Frontal cortex (tissue), 4 donors: Measurements from ENCODE around the gene FAM168A. TPM values are rescaled to one million over a fixed set of nuclear protein-coding genes. Genes with fewer than 3 reads are reported as not detected.

Experiments
- DNase-seq, 2 donors: peaks; one replicate each; pipeline ENCODE4 v3.0.0; 2012; ENCODE audit warnings: low spot score in 2 of 2
- FAIRE-seq: peaks from 2 replicates; lab custom pipeline; 2012; peaks lifted over from hg19 to GRCh38; lab: Jason Lieb, UNC
- total RNA-seq: library from RNA; depleted of rRNA; stranded (reverse); fragments of >200 nt; gene quantifications from one replicate; pipeline ENCODE4 v1.2.3, GENCODE V29; 2014
- donor health status: control.
- donor health status: control.
- donor health status: control.

Gene FAM168A
- total RNA-seq, 1 donor from 2014 or later = 51.4 TPM

DNA sequence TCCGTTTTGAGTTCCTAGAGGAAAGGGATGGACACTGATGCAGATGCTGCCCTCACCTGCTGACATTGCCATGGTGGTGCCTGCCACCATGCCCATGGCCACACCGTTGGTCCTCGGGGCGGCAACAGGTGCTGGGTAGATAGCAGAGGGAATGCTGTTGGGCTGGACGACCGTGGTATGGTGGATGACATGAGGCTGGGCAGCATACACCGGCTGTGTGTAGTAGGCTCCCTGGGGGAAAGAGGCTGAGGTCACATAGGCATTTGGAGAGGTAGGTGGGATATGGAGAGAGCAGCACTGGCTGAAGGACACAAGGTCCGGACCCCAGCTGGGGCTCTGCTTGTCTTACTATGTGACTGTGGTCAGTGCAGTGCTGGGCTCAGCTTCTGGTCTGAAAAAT lies 188.5 kb downstream of the FAM168A start:
- DNase-seq = no peak
- FAIRE-seq = no peak

DNA sequence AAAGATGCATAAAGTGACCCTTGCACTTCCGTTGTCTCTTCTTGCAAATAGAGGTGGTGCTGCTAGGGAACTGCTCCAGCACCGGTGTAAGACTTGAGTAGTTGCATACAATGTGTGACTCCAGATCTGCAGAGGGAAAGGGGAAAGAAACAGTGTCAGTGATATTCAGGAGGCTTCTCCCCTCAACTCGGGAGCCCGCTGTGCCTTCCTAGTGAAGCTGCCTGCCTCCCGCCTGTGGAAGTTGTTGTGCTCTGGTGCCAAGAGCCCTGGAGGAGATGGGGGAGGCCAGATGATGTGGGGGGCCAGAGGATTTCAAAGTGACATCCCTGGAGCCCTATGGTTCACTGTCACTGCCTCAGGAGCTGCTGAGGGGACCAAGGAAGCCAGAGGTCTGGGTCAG lies 191.3 kb downstream of the FAM168A start:
- no peak for DNase-seq
- no peak for FAIRE-seq

DNA sequence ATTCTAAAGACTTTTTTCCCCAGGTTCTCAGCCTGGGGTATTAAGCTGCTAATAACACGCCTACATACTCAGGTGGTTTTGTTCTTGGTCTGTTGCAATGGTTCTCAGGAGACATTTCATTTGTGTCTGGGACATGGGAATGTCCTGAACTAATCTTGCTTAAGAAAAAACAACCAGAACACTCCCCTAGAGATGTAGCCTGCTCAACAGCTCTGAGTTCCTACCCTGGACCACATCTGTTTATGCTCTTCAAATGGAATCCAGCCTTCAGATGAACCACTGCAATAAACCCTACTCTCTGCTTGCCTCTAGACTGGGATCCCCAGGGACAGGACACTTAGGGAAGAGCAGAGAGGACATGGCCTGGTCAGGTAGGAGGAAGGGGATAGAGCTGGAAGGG lies 191.8 kb downstream of the FAM168A start:
- DNase-seq = no peak
- no peak for FAIRE-seq

DNA sequence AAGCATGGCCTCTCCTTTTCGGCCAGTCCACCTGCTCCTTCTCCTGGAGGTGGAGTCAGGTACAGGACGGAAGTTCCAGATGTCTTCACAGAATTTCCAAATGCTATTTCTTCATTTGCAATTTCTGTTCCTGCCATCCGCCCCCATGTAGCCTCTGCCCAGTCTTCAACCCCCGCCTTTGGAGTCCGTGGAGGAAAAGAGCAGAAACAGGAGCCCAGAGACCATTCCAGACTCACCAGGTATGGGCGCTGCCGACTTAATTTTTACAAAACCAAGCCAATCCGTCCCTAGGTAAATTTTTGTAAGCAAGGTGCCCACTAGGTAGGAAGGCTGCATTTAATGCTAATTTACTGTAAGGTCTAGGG lies 192.8 kb downstream of the FAM168A start:
- DNase-seq (no peak), FAIRE-seq (no peak)

DNA sequence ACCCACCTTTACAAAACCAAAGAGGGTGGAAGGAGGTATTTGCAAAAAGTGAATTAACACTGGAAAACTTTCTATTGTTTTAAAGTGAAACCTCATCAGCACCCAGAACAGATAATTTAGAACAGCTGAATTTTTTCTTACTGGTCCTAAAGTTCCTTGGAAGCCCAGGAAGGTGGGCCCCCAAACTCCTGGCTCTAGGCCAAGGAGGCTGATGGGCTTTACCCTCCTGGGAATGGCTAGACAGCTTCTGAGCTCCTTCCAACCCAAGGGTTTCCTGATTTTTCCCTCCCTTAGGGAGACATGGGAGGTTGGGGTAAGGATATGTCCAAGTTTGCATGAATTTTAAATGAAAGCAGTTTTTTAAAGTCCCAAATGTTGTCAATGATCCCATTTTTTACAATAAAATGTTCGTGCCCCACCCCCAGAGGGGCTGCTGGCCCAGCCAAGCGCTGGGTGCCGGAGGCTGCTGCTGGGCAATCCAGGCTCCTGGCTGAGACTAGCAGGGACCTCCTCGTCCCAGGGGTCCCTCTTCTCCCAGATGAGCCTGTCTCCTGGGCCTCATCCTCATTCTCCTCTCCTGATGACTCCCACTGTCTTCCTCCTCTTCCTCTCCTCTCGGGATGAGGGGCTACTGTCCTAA lies 193.3 kb downstream of the FAM168A start:
- no peak for FAIRE-seq
- DNase-seq = no peak

DNA sequence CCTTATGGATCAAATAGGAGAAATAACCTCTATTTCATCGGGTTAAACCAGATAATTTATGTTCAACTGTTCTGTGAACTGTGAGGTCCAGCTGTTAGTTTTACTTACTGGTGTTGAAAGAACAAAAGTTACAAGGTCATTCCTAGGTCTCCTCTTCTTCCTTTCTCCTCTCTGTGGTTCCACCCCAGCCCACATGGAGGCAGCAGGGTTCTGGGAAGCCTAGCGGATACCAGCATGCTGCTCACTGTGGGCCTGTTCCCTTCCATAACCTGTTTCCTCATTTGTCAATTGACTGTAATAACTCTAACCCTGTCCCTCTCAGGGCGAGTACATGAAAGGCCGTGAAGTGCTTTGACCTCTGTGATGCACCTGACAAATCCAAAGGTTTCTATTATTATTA lies 193.9 kb downstream of the FAM168A start:
- FAIRE-seq = no peak
- DNase-seq = peak; percentile 62 to 77

DNA sequence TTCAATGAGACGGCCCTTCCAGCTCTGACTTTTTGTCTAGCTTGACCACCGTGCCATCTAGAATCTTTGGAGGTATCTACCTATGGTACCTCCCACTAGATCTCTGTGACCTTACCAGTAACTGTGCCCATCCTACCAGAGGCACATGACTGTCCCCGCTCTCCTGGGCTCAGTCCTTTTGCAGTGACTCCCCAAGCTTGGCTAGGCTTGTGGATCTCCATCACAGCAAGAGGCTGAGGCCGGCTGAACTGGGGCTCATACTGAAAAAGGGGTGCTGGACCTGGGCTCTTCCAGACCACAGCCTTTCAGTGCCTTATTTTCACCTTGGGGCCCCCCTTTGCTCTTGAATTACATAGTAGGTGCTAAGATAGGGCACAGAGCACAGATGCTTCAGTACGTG lies 194.4 kb downstream of the FAM168A start:
- FAIRE-seq (no peak), DNase-seq (no peak)

DNA sequence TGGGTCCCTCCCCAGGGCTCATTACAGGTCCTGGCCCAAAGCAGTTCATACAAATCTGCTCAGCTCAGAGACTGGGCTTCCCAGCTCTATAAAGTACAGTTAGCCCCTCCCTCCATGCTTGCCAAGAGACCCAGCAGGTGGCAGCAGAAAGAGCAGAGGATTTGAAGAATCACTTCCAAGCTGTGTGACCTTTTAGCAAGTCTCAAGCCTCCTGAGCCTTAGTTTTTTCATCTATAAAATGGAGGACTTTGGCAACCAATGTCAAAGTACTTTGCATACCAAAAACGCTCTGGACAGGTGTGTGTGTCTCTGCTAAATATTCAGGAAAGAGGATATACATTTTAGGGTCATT lies 195.1 kb downstream of the FAM168A start:
- FAIRE-seq (no peak), DNase-seq (no peak)

DNA sequence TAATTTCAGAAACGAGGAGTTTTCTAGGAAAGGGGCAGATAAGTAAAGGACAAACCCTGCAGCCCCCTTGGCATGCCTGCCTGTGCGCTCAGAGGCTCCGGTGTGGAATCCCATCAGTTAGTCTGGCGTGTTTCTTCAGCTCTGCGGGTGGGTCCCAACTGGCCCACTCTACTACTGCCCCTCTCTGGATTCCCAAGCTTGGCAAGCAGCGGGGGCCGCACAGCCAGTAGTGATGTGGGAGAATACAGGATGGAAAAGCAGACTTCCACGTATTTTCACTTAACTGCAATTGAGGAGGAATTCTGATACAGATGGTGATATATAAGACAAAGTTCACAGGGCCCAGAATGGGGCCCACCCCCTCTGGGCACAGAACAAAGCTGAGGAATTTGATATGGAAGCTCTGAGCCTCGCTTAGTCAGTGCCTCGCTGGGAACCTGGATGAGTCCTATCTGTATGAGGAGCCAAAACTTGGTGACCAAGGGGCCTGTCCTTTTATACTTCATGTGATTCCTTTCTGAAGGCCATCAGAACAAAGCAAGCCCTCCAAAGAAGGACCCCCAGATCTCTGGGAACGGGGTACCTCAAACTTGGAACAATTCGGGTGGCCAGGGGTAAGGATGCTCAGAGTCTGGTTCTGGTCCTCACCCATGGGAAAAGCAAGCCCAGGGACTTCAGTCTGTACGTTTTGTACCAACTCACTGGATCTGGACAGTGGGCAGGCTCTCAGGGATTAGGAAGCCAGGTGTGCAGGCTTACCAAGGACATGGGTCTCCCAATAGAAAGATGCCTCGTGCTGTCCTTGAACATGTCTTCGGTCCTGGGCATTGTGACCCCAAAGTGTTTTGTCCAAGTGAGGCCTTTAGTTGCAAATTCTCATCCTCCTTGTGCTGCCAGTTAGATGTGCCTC lies 195.7 kb downstream of the FAM168A start:
- no peak for DNase-seq
- FAIRE-seq = no peak

DNA sequence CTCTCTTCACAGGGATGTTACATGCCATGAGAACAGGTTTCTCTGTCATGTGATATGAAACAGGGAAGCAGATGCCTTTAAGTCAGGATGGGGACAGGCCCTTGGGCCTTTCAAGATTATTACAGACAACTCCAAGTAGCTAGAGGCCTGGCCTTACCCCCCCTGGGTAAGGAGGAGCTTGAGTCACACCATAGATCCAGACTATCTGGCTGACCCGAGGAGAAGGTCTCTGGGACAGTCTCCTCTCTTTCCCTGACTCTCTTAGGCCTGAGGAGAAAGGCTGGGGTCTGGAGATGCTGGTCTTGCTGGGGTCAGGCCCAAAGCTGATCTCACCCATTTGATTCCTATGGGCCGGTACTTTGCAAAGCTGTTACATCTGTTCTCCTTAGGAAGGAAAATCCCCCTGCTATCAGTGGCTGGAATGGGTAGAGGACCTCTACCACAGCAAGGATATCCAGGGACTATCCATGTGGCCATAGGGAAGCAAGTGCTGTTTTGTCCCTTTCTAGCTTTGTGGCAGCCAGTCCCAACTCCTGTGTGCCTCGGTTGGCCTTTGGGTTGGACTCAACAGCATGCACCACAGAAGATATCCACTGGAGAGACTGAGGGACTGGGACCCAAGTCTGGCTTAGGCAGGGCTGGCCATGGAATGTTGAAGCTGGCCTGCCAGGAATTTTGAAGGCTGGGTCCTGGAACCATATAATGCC lies 196.5 kb downstream of the FAM168A start:
- no peak for DNase-seq
- FAIRE-seq = no peak

DNA sequence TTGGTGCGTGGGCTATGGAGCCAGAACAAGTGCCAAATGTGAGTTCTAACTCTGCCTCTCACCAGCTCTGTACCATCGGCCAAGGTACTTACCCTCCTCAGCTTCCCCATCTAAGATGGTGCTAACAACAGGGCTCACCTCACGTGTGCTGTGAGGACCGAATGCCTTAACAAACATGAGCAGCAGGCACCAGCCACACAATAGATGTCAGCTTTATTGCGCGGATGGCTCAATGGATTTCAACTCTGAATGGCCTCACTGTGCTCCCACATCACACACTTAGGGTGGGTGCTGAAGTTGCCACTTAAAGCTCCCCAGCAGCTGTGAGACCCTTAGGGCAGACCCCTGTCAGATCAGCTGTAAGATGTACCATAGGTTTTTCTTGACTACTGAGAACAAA lies 197.6 kb downstream of the FAM168A start:
- FAIRE-seq (no peak), DNase-seq (no peak)

DNA sequence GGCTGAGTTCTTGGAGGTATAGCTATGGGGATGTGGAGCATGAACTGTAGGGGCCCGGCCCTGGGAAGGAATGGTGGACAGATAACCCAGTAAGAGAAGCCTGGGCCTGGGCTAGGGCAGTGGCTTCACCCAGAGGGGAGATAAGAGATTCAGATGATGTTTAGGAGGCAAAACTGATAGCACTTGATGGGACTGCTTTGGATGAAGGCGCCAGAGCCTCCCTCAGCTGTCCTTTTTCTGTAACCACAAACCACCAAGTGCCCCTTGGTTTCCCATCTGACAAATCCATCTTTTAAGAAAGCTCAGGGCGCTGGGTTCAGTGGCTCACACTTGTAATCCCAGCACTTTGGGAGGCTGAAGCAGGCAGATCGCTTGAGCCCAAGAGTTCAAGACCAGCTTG lies 198.3 kb downstream of the FAM168A start:
- DNase-seq (no peak), FAIRE-seq (no peak)

DNA sequence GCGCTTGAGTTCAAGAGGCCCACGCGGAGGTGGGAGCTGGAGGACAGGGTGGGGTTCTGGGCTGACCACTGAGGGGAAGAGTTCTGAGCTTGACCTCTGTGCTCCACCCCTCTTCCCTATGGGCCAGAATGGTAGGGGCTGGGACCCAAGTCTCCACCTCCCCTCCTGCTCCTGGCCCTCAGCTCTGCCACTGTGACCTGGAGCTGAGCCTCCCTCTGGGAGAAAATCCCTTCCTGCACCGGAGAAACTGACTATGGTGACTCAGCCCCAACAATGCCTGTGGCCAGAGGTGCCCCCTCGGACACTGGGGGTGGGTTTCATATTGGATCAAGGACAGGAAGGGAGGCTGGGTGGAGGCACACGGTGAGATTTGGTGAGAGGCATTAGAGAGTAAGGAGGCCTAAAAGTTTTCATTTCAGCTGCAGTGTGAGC lies 198.7 kb downstream of the FAM168A start:
- FAIRE-seq (no peak), DNase-seq (no peak)

DNA sequence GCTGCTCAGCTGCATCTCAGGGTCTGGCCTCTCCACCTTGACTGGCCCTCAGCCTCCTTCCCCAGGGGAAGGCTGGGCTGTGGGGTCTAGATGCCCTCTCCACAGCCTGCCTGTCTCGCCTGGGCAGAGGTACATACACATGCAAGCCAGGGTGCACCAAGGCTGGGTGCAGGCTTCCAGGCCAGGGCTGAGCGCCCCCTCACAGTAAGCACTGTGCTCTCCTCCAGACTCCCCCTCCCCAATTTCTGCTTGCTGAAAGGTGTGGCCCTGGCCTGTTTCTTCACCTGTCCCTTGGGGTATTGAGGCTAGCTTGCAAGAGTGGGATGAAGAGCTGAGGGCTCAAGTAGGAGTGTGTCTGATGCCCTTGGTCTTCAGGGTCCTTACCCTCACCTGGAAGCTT lies 199.2 kb downstream of the FAM168A start:
- DNase-seq (no peak), FAIRE-seq (no peak)

DNA sequence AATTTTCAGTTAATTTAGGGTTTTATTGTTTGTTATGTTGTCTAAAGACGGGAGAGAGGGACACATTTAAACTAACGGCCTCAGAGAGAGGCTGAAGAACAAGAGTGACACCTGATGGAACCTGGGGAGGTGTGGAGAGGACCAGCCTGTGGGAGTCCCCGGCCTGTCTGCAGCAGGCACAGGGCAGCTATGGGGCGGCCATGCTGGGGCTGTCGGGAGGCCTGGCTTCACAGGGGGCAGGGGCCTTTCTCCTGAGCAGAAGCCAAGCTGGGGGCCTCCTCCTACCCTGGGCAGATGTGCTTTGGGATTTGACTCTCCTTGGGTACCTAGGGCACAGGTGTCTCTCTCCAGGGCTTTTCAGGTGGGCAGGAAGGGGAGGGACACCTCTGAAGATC lies 199.8 kb downstream of the FAM168A start:
- FAIRE-seq = no peak
- no peak for DNase-seq

DNA sequence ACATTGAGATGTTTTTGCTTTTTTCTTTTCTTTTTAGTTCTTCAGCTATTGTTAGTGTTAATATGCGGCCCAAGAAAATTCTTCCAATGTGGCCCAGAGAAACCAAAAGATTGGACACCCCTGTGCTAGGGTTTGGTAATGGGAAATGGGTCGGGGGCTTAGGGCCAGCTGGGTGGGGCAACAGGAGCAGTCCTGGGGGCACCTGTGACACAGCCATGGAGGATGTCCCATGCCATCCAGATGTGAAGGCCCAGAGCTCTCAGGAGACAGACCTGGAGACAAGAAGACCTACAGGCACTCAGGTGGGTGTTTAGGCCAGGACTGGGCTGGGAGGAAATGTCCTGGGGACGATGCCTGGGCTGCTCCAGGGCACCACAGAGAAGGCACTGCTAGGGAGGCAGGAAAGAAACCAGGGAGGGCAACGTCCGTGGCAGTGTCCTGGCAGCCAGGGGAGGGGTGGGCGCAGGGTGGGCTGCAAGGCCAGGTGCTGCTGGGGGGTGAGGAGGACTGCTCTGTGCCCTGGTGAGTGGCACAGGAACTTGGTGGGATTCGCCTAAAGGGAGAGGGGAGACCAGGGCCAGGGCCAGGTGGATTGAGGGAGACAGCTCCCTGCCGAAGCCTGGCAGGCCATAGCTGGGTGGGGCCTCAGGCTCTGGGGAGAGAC lies 200.3 kb downstream of the FAM168A start:
- FAIRE-seq = no peak
- DNase-seq = no peak

DNA sequence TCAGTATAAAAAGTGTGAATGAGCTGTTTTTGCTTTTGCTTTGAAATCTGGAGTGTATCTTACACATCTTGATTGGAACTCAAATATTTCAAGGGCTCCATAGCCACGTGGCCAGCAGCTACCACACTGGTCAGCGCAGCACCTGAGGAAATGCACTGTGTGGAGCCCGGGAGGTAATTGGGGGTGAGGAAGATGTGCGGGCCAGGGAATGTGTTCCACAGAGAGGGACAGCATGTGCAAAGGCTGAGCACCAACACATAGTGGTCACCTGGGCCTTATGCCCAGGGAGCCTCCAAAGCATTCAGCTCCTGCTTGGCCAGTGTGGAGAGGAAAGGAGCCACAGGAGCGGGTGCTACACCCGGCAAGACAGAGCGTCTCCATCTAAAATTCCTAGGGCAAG lies 200.9 kb downstream of the FAM168A start:
- FAIRE-seq (no peak), DNase-seq (no peak)

DNA sequence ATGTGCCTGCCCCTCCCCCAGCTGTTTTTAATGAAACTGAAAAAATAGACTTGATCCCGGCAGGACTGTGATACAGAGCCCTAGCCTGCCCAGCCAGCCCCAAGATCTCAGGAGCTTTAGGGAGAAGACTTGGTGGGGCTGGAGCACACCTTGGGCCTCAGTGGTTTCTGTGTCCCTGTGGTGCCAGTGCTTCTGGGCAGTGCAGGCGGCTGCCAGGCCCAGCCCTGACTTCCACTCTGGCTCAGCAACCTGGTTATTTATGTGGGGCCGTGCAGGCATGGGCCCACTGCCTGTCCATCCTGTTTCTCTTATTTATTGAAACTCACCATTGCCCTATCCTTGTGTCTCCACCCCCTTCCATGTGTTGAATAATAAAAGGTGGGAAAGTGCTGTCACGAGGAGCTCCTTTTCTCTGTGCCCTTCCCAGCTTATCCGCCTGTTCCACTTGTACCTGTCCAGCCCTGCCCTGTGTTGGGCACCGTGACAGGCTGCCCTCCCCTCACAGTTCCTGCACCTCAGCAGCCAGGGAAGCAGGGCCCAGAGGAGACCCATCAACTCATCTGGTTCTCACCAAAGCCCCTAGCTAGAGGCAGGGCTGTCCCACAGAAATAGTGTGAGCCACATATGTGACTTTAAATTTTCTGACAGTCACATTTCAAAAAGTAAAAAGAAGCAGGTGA lies 201.5 kb downstream of the FAM168A start:
- DNase-seq (no peak), FAIRE-seq (no peak)

DNA sequence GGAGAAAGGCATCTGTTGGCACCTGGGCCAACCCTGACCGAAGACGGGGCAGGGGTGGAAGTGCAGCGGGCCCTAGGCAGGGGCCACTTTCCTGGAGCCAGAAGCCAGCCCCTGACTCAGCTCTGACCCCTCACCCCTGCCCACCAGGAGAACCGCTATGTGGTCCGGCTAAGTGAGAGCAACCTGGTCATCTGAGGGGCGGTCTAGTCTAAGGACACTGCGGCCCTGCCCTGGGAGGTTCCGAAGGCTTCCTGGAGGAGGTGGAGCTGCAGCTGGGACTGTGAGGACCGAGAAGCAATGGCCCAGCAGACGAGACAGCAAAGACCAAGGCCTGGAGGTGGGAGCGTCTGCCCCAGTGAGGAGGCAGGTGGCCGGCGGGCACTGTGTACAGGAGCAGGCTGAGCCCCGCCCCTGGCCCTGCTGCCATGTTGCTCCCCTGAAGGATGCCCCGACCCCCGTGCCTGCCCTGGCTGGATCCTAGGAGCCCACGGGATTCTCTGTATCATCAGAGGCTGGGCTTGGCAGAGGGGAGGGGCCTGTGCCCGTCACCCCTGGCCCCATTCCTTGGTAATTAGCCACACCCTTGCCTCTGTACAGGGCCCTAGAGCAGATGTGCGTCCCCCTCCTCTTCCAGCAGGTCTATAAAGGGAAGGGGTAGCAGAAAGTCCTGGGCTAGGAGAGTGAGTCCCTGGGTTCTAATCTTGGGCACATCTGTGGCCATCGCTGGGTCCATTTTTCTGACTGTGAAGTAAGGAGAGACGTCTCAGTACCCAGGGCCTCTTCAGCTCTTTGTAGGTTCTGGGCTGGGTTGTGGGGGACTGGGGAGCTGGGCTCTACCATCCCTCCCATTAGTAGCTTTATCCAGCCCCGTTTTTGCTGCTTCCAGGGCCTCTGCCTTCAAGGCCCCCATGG lies 202.4 kb downstream of the FAM168A start:
- DNase-seq = no peak
- FAIRE-seq = no peak
